Measurements from ENCODE around the gene CPM.

The CPM gene

GRCh38 chr12:68884251-68884650, 48.7 kb downstream of the CPM start:
- no peak for TF ChIP-seq CTCF (IDR thresholded peaks at IDR 0.05; ENCODE audit: insufficient read depth, low read length, missing control alignments)
- ChIA-PET CTCF (interaction anchor here (1.4 to 1.8 kb wide), 2 partner anchors 13 to 14 kb away, joined by 5 to 6 read pairs; no protein-coding TSS in a partner anchor), POLR2A (no interaction called here)
- H3K4me3 ChIP-seq (ENCODE audit: low read depth, low read length): no peak overlapping the region
- DNase-seq (ENCODE audit: low read depth, low spot score): no peak

- POLR2A ChIA-PET: no interaction called here
- no peak for DNase-seq (ENCODE audit: low read depth, low spot score)
- CTCF ChIA-PET: interaction anchor here (1.4 kb wide), 1 partner anchor 15 kb away, joined by 5 read pairs; no protein-coding TSS in a partner anchor
- no peak overlapping the region for H3K4me3 ChIP-seq (ENCODE audit: low read depth, low read length)
- TF ChIP-seq CTCF (IDR thresholded peaks at IDR 0.05; ENCODE audit: insufficient read depth, low read length, missing control alignments): no peak
These were observed 49.8 kb downstream of the CPM start for GRCh38 chr12:68883151-68883550.

GRCh38 chr12:68882251-68882964, 50.6 kb downstream of the CPM start:
- DNase-seq (ENCODE audit: low read depth, low spot score): no peak
- H3K4me3 ChIP-seq (ENCODE audit: low read depth, low read length): no peak overlapping the region
- no peak for TF ChIP-seq CTCF (IDR thresholded peaks at IDR 0.05; ENCODE audit: insufficient read depth, low read length, missing control alignments)
- POLR2A ChIA-PET: no interaction called here
- CTCF ChIA-PET: interaction anchor here (1.4 kb wide), 1 partner anchor 16 kb away, joined by 5 read pairs; no protein-coding TSS in a partner anchor

- DNase-seq (ENCODE audit: low read depth, low spot score): no peak
- CTCF ChIA-PET: interaction anchor here (0.7 to 1.4 kb wide), 5 partner anchors 10 to 274 kb away, joined by 3 to 7 read pairs (median 4); no protein-coding TSS in a partner anchor
- TF ChIP-seq CTCF (IDR thresholded peaks at IDR 0.05; ENCODE audit: insufficient read depth, low read length, missing control alignments): no peak
- POLR2A ChIA-PET: no interaction called here
- no peak overlapping the region for H3K4me3 ChIP-seq (ENCODE audit: low read depth, low read length)
These were observed 52.2 kb downstream of the CPM start for GRCh38 chr12:68880660-68881325.

GRCh38 chr12:68878846-68879245, 54.1 kb downstream of the CPM start:
- TF ChIP-seq CTCF (IDR thresholded peaks at IDR 0.05; ENCODE audit: insufficient read depth, low read length, missing control alignments): no peak
- ChIA-PET POLR2A (no interaction called here), CTCF (no interaction called here)
- DNase-seq (ENCODE audit: low read depth, low spot score): no peak
- H3K4me3 ChIP-seq (ENCODE audit: low read depth, low read length): no peak overlapping the region

- no peak for DNase-seq (ENCODE audit: low read depth, low spot score)
These were observed 54.7 kb downstream of the CPM start for GRCh38 chr12:68878283-68878682.

More at GRCh38 chr12:68878283-68878682, 54.7 kb downstream of the CPM start:
- POLR2A ChIA-PET: no interaction called here
- CTCF ChIA-PET: interaction anchor here (1.3 kb wide), 1 partner anchor 192 kb away, joined by 3 read pairs; no protein-coding TSS in a partner anchor
- H3K4me3 ChIP-seq (ENCODE audit: low read depth, low read length): no peak overlapping the region
- TF ChIP-seq CTCF (IDR thresholded peaks at IDR 0.05; ENCODE audit: insufficient read depth, low read length, missing control alignments): no peak
